ENCODE data around the gene KRTAP20-2. TPM values are rescaled to one million over a fixed set of nuclear protein-coding genes. Genes with fewer than 3 reads are reported as not detected.

Gene KRTAP20-2
- total RNA-seq, 1 donor from 2014 or later: not detected

DNA sequence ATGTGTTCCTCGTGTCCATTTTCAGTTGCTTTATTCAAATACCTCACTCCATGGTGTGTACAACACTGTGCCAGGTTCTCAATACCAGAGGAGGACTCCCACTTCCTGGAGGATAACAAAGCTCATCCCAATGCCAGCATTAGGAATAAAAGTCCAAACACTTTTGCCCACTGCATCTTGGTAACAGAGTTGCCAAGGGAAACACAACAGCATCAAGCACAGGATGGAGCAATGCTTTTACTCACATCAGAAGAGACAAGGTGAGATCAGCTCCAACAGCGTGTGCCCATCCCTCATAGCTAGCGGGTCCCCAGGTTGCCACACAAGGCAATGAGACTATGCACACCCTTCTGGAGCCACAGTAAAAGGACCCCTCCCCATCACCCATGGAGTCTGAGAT lies 11.6 kb upstream of the KRTAP20-2 start:
- no peaks in the 10 kb centered on the region for H3K4me1 ChIP-seq
- H3K27ac ChIP-seq: no peak overlapping the region
- DNase-seq (ENCODE audit: low spot score in 2 of 2): no peak
- TF ChIP-seq, protein P1, sequence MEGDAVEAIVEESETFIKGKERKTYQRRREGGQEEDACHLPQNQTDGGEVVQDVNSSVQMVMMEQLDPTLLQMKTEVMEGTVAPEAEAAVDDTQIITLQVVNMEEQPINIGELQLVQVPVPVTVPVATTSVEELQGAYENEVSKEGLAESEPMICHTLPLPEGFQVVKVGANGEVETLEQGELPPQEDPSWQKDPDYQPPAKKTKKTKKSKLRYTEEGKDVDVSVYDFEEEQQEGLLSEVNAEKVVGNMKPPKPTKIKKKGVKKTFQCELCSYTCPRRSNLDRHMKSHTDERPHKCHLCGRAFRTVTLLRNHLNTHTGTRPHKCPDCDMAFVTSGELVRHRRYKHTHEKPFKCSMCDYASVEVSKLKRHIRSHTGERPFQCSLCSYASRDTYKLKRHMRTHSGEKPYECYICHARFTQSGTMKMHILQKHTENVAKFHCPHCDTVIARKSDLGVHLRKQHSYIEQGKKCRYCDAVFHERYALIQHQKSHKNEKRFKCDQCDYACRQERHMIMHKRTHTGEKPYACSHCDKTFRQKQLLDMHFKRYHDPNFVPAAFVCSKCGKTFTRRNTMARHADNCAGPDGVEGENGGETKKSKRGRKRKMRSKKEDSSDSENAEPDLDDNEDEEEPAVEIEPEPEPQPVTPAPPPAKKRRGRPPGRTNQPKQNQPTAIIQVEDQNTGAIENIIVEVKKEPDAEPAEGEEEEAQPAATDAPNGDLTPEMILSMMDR (IDR thresholded peaks at IDR 0.05): no peak
- H3K27me3 ChIP-seq: no peaks in the 10 kb centered on the region
- H3K4me3 ChIP-seq: no peak overlapping the region
- no peaks in the 10 kb centered on the region for H3K9me3 ChIP-seq
- H3K36me3 ChIP-seq: no peaks in the 10 kb centered on the region
- intact Hi-C loops (cut with DNase I): no loop called here

DNA sequence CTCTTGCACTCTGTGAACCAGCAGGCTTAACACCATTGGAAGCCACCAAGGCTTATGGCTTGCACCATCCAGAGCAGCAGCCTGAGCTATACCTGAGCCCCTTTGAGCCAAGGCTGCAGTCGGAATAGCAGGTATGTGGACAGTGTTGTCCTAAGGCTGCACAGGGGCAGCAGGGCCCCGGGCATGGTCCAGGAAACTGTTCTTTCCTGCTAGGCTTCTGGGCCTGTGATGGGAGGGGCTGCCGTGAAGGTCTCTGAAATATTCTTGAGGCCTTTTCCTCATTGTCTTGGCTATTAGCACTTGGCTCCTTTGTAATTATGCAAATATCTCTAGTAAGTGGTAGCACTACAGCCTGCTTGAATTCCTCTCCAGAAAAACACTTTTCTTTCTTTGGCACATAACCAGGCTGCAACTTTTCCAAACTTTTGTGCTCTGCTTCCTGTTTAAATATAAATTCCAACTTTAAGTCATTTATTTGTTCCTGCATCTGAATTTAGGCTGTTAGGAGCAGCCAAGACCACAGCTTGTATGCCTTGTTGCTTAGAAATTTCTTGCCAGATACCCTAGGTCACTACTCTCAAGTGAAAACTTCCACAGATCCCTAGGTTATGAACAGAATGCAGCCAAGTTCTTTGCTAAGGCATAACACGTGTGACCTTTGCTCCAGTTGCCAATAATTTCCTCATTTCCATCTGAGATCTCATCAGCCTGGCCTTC lies 9.4 kb upstream of the KRTAP20-2 start:
- TF ChIP-seq, protein P1 (IDR thresholded peaks at IDR 0.05): no peak
- DNase-seq (ENCODE audit: low spot score in 2 of 2): no peak
- intact Hi-C loops (cut with DNase I): no loop called here

DNA sequence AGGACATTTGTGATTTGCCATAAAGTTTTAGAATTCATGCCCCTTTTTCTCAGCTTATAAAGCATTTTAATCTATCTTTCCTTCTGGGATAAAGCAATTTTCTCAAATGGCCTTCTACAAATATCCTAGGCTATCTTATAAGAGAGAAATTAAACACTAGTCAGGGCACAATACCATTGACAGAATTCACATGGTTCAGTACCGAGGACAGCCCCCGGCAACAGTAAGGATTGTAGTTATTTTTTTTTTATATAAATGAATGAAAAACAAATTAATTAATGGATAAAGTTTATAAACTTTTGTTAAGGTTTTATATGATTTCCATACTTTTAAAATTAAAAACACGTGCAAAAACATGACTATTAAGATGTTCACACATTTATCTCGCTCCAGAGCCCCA lies 6.9 kb upstream of the KRTAP20-2 start:
- intact Hi-C loops (cut with DNase I): no loop called here
- Histone ChIP-seq H3K27ac (no peak overlapping the region), H3K4me1 (no peaks in the 10 kb centered on the region), H3K27me3 (no peaks in the 10 kb centered on the region), H3K4me3 (no peak overlapping the region), H3K9me3 (no peaks in the 10 kb centered on the region), H3K36me3 (no peaks in the 10 kb centered on the region)
- TF ChIP-seq, protein P1 (IDR thresholded peaks at IDR 0.05): no peak
- DNase-seq (ENCODE audit: low spot score in 2 of 2): no peak

More for the DNA sequence above, 9.4 kb upstream of the KRTAP20-2 start:
- H3K27me3 ChIP-seq: no peaks in the 10 kb centered on the region
- H3K4me3 ChIP-seq: no peak overlapping the region
- H3K4me1 ChIP-seq: no peaks in the 10 kb centered on the region
- H3K27ac ChIP-seq: no peak overlapping the region
- H3K36me3 ChIP-seq: no peaks in the 10 kb centered on the region
- H3K9me3 ChIP-seq: no peaks in the 10 kb centered on the region

DNA sequence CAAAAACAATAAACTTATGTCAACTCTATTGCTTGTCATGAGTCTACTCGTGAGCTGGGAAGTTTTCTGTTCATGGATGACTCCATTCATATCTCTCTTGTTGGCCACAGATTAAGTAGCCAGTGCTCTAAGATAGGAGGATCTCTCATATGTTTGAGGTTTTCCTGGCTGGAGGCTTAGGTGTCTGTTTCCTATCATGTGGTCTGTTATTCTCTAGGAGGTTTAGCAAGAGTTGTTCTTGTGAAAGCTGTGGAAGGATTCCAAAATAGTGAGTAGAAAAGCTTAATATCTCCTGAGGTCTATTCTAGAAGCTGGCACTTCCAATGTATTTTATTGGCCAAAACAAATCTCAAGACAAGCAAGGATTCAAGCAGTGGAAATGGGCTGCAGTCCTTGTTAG lies 5.8 kb upstream of the KRTAP20-2 start:
- Histone ChIP-seq H3K36me3 (no peaks in the 10 kb centered on the region), H3K9me3 (no peaks in the 10 kb centered on the region), H3K27ac (no peak overlapping the region), H3K27me3 (no peaks in the 10 kb centered on the region), H3K4me1 (no peaks in the 10 kb centered on the region), H3K4me3 (no peak overlapping the region)
- TF ChIP-seq, protein P1 (IDR thresholded peaks at IDR 0.05): no peak
- intact Hi-C loops (cut with DNase I): no loop called here
- no peak for DNase-seq (ENCODE audit: low spot score in 2 of 2)

DNA sequence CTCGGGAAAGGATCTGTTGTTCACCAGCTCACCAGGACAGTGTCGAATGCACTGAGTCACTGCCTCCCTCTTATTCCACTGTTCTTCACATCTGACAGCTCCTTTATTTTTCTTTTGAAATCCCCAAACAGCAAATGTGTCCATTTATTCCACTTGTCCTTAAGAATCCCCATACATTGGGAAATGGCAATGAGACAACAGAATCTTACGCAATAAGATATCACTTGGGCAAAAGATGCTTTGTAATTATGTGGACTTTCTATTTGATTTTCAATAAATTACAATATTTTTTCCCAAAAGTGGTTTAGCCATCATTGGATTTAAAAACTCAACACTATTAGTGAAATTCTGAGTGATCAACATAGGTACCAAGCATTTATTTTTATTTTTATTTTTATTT lies 3.7 kb downstream of the KRTAP20-2 start:
- TF ChIP-seq, protein P1 (IDR thresholded peaks at IDR 0.05): no peak
- H3K27me3 ChIP-seq: no peaks in the 10 kb centered on the region
- H3K4me1 ChIP-seq: no peaks in the 10 kb centered on the region
- no peaks in the 10 kb centered on the region for H3K36me3 ChIP-seq
- no peak overlapping the region for H3K4me3 ChIP-seq
- intact Hi-C loops (cut with DNase I): no loop called here
- H3K27ac ChIP-seq: no peak overlapping the region
- DNase-seq (ENCODE audit: low spot score in 2 of 2): no peak
- no peaks in the 10 kb centered on the region for H3K9me3 ChIP-seq

DNA sequence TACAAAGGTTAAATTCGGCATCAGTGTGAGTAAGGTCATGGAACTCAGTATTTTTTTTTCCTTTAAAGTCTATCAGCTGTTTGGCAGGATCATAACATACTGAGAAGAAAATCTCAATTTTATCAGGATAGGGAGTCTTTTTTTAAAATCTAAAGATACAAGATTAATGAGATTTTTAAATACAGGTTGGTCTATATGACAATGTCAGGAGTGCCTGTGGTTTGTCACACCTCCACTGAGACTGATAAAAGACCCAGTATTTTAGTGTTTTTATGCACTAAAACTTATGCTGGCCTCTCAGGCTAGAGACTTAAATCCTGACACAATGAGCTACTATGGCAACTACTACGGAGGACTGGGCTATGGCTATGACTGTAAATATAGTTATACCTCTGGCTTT lies 7.6 kb downstream of the KRTAP20-2 start, which contains the start of gene KRTAP20-3:
Gene KRTAP20-3 (plus strand): TSS at position 301 of the 400 bp plus-strand sequence.
- TF ChIP-seq, protein P1 (IDR thresholded peaks at IDR 0.05): no peak
- intact Hi-C loops (cut with DNase I): no loop called here
- no peak for DNase-seq (ENCODE audit: low spot score in 2 of 2)
- no peaks in the 10 kb centered on the region for H3K27me3 ChIP-seq
- H3K27ac ChIP-seq: no peak within 1 kb of the TSS
- H3K4me1 ChIP-seq: no peaks in the 10 kb centered on the region
- H3K36me3 ChIP-seq: no peaks in the 10 kb centered on the region
- H3K9me3 ChIP-seq: no peaks in the 10 kb centered on the region
- no peak within 1 kb of the TSS for H3K4me3 ChIP-seq
